NCI-H2196 treated with DMSO at 0.1 percent for 48 hours (cell line): ENCODE data around the gene OPALIN.

ENCODE experiments used
- DNase-seq: peaks from one replicate; lab custom pipeline; 2025; ENCODE audit not compliant: unreplicated experiment; lab: John Stamatoyannopoulos, UW

The OPALIN gene

GRCh38 chr10:96374639-96374984 is 15.8 kb upstream of the OPALIN start:
- no peak for DNase-seq

GRCh38 chr10:96374004-96374403 is 15.2 kb upstream of the OPALIN start:
- no peak for DNase-seq

- DNase-seq, result no peak
Measured at GRCh38 chr10:96371356-96371755, 12.6 kb upstream of the OPALIN start.

GRCh38 chr10:96370584-96371157 is 11.9 kb upstream of the OPALIN start:
- DNase-seq, result peak; percentile 9

GRCh38 chr10:96369890-96370583 is 11.2 kb upstream of the OPALIN start:
- no peak for DNase-seq

- no peak for DNase-seq
Measured at GRCh38 chr10:96368971-96369370, 10.2 kb upstream of the OPALIN start.

- DNase-seq, result no peak
Measured at GRCh38 chr10:96367470-96367869, 8.7 kb upstream of the OPALIN start.

GRCh38 chr10:96366508-96366907 is 7.7 kb upstream of the OPALIN start:
- DNase-seq, result no peak

- DNase-seq, result no peak
Measured at GRCh38 chr10:96365571-96365970, 6.8 kb upstream of the OPALIN start.

GRCh38 chr10:96360766-96361165 is 2.0 kb upstream of the OPALIN start:
- DNase-seq, result no peak

GRCh38 chr10:96360331-96360730 is 1.5 kb upstream of the OPALIN start:
- no peak for DNase-seq

GRCh38 chr10:96359616-96360015 is 814 bp upstream of the OPALIN start:
- DNase-seq, result no peak

- no peak for DNase-seq
Measured at GRCh38 chr10:96357038-96357620, 1.7 kb downstream of the OPALIN start.

- DNase-seq, result no peak
Measured at GRCh38 chr10:96352582-96352981, 6.2 kb downstream of the OPALIN start.

- DNase-seq, result no peak
Measured at GRCh38 chr10:96352027-96352426, 6.8 kb downstream of the OPALIN start.

- DNase-seq, result no peak
Measured at GRCh38 chr10:96346295-96346694, 12.5 kb downstream of the OPALIN start.

- DNase-seq, result no peak
Measured at GRCh38 chr10:96345222-96345621, 13.6 kb downstream of the OPALIN start.

- DNase-seq, result no peak
Measured at GRCh38 chr10:96344178-96344577, 14.6 kb downstream of the OPALIN start.

- DNase-seq, result no peak
Measured at GRCh38 chr10:96342402-96342801, 16.4 kb downstream of the OPALIN start.

GRCh38 chr10:96341219-96342182 is 17.3 kb downstream of the OPALIN start:
- no peak for DNase-seq
